NOMO-1 (cell line): ENCODE results near the gene RNU7-1.
A peak's percentile ranks its signal among the peaks of the same experiment; 100 is the strongest.

Experiments used
- DNase-seq, 2 experiments: peaks; one replicate each; lab custom pipeline; 2025; ENCODE audit not compliant: unreplicated experiment in 2 of 2; lab: John Stamatoyannopoulos, UW

RNU7-1 gene

DNA sequence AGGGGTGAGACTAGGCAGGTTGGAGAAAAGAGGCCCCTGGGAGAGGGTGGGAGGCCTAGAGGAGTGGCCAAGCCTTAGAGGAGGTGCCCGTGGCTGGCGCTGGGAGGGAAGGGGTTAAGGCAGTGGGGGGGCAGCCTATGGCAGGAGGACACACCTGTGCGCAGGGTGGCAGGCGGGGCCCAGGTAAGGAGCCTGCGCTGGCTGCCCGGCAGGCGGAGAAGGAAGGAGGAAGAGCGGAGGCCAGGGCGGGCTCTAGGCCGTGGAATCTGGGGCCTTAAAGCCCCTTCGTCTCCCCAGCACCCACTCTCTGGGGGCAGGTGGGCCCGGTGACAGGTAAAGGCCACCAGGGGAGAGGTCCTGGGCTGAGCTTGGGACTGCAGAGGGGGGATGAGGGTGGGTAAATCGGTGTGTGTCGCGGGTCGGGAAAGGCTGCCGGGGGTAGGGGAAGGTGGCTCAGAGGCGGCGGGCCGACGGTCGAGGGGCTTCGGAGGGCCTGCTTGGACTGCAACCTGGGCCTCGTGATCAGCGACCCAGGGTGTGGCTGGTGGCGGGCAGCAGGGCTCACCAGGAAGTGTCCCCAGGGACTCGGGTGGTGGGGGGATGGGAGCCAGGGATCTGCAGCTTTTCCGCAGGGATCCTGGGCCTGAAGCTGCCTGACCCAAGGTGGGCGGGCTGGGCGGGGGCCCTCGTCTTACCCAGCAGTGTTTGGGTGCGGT lies 19.6 kb downstream of the RNU7-1 start:
- DNase-seq, result no peak

DNA sequence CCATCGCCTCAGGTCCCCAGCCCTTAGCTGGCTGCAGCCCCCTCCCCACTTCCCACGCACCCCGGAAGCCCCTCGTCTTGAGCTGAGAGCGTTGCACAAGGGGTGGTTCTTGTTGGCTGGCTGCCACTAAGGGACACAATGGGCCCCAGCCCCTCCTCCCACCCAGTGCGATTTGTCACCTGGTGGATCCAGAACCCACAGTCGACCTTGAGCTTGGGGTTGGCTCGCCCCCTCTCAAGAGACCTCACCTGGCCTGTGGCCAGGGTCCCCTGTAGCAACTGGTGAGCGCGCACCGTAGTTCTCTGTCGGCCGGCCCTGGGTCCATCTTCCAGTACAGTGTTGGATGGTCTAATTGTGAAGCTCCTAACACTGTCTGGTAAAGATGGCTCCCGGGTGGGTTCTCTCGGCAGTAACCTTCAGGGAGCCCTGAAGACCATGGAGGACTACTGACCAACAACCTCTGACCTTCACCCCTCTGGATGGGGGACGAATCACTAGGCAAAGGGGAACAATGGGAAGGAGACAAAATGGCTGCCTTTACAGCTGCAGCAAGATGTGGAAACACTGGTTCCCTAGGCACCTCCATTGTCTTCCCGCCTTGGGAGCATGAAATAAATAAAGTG lies 20.3 kb downstream of the RNU7-1 start:
- no peak for DNase-seq

DNA sequence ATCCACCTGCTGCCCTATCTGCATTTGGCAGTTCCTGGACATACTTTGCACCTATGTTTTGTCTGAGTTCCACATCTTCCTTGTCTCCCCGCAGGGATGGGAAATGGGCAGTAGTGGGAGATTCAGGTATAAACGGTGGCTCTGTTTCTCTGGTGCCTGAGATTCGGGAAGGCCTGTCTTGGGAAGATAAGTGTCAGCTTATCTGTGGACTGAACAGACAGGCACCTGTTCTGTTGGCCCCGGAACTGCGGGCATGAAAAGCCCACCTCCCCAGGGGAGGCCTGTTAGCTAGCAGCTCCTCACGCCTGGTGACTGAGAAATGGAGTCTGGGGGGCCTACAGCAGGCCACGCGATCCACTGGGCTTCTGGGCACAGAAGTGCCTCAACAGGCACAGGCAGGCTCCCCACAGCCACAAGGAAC lies 21.0 kb downstream of the RNU7-1 start:
- DNase-seq, result no peak

DNA sequence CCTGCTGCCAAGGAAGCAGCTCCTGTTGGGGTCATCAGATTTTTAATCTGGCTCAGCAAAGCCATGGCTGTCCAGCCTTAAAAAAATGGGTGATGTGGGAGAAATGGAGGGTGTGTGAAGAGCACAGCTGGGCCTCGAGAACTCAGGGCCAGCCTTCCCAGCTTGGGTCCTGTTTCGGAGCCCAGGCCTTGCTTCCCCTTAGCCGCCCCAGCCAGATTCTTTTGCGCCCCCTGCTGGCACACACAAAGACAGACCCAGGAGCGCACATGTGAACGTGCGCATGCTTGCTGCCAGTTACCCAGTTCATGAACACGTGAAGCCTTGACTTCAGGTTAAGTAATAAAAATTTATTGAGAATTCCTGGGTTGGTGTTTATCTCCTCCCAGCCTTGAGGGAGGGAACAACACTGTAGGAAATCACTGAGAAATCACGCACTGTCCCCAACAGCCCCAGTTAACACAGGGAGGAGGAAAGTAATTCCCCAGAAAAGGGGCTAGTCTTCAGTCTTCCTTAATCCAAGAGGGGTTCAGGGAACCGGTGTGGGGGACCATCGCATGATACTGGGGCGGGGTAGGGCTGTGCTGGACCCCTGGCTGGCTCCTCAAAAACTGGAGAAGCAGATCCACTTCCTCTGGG lies 21.5 kb downstream of the RNU7-1 start:
- DNase-seq, result peak; percentile 73 to 86

DNA sequence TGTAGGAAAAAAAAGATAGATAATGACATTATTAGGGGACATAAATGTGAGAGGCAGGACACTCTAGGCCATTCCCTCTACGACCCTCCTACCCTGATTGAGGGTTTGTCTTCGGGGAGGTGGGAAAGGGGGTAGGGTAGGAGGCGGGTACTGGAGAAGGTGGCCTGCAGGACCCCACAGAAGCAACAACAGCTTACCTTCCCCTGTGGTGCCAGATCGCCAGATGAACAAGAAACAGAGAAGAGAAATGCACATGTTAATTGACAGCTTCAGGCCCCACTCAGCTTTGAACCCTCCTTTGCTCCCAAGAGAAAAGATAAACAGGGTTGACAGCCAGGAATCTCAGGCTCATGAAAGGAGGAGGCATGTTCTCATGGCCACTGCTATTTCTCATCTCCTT lies 22.1 kb downstream of the RNU7-1 start:
- no peak for DNase-seq

DNA sequence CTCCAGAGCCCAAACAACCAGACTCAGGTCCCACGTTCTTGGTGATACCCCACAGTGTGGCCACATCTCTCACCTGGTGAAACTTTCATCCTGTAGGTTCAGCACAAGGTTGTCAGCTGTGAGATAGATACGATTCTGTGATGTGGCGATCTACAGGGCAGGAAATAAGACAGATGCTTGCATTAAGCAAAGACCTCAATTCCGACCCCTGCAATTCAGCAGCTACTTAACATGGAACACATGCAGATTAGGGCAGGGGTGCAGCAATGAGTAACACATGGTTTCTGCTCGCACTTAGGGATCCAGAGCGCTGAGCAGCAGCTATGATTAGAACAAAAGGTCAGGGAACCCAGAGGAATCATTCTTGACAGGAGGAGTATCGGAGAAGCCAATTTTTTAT lies 22.7 kb downstream of the RNU7-1 start:
- DNase-seq, result no peak

DNA sequence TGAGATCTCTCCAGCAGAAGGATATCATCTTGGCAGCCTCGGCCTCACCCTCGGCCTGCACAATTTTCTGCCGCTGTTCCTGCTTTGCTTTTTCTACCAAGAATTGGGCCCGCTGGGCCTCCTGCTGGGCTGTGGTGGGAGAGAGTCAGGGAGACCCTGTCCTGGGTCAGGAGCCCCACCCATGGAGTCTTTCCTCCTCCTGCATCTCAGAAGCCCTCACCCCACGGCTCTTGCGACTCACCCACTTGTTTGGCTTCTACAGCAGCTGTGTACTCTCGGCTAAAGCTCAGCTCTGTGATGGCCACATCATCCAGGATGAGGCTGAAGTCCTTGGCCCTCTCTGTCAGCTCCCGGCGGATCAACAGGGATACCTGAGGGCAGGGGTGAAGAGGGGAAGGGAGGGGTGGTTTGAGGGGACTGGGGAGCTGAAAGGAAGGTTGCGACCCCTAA lies 24.1 kb downstream of the RNU7-1 start:
- no peak for DNase-seq

DNA sequence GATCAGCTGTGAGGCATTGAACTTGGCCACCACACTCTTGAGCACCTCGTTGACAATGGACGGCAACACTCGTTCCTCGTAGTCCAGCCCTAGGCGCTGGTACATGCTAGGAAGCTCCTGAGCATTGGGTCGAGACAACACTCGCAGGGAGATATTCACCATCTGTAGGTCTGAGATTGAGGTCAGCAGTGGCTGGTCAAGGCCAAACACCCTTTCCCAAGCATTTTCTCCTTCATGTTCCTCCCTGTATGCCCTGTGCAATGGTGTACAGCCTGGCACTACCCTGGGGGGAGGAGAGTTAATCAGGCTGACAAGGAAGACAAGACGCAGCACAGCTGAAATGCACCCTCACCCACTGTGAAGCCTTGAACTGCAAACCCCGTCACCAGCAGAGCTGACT lies 24.8 kb downstream of the RNU7-1 start:
- DNase-seq, result no peak

DNA sequence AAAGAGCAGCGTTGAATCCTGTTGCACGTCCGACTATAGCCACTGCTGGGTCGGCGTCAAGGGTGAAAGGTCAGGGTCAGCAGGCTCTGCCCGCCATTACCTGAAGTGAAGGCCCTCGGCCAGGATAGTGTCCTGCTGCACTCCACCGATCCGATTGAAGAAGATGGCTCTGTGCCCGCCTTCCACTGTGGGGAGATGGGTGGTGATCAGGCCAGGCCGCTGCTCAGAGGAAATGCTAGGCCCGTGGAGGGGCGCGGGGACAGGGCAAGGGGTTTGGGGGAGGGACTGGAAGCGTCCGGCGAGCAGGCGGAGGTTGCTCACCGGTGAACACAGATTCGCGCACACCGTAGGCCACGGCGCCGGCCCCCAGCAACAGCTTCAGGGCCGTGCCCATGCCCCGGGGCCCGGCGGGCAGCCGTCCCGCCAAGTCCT lies 26.5 kb downstream of the RNU7-1 start:
- DNase-seq, result no peak

DNA sequence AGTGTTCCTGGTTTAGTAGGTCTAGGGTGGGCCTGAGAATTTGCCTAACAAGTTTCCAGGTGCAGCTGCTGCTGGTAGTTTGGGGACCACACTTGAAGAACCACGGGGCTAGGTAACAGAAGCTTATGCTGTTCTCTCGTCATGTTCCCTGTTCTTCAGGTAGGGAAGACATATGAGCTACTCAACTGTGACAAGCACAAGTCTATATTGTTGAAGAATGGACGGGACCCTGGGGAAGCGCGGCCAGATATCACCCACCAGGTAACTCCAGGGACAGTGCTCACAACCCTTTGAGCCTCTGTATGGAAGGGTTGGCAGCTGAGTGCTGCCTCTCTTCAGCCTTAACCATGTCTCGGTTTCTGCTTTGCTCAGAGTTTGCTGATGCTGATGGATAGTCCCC lies 30.6 kb downstream of the RNU7-1 start:
- no peak for DNase-seq

DNA sequence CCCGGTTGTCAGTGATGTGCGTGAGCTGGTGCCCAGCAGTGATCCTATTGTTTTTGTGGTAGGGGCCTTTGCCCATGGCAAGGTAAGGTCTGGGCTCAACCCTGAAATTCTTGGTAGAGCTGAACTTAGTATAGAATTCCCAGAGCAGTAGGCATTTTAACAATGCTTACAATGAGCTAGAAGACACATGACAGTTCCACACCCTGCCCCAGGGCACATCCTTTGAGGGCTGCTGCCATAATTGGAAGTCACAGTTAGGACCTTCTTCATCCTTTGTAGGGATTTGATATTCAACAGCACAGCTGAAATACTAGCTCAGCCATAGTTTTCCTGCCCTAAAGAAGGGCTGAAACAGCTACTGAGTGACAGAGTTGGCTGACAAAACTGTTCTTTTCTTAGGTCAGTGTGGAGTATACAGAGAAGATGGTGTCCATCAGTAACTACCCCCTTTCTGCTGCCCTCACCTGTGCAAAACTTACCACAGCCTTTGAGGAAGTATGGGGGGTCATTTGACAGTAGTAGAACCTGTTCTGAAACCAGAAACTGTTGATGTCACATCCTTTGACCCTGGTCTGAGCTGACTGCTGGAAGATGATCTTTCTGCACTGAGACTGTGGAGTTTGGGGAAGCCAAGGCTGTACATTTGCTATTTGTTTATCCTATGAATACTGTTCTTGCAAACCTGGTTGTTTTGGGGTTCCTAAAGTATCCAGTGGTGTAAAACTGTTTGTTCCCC lies 31.8 kb downstream of the RNU7-1 start:
- DNase-seq, result no peak

DNA sequence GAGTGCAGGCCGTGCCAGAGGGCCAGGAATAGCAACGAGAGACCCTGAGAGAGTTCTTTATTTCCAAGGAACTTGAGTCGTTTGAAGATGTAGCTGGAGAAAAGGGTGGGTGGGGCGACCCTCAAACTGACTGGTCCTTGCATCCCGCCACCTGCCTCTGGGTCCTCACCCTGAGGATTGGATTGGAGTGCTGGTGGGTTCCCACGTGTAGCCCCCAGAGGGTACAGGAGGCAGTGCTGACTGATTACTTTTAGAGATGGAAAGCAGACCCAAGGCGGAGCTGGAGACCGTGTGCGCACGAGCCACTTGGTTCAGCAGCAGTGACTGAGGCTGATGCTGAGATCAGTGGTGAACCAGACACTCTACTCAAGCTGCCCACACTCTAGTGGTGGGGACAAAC lies 34.0 kb downstream of the RNU7-1 start:
- DNase-seq, result no peak

DNA sequence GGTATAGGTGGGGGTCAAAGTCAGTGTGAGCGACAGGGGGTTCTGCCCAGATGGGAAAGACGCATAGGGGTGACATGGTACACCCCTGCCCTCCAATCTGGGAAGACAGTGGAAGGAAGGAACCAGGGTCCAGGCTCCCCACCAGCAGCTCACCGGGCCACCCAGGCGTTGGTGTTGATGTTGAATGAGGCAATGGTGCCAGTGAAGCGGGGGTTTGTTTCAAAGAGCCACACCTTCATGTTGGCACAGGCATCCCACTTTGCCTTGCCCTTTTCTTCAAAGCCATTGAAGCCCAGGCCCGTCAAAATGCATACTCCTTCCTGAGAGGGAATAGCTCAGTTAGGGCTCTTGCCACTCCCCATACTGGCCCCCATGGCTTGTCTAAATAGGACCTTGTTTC lies 34.6 kb downstream of the RNU7-1 start:
- DNase-seq, result no peak

DNA sequence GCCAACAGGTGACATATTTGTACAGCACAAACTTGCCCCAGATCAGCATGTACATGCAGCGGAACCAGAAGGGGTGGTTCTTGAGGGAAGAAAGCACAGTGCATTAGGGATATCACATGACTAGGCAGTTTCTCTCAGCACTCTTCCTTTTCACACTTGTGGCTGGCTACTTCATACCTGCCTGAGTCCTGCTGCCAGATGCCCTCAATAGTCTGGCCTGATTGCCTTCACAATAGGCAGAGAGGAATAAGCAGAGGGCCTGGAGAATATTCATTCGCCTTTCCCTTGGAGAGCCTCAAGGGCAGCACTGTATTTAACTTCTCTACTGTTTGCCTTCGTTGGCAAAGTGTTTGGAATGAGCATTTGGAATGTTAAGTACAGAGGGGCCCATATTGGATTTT lies 35.0 kb downstream of the RNU7-1 start:
- DNase-seq, result no peak

DNA sequence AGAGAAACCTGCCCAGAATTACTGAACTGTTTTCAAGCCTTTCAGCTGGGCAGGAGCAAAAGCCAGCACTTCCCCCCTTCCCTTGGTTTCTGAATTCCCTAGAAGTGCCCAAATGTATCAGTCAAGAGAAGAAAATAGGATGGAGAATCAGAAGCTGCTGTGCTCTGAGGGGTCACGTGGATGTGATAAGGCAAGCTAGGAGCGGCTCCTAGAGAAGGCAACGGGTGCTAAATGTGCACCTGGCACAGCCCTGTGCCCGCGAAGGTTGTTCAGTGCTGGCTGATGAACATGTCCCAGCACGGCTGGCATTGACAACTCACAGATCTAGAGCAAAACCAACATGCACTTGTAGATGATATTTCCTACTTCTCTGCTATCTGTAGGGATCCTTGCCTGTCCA lies 35.4 kb downstream of the RNU7-1 start:
- DNase-seq, result no peak

DNA sequence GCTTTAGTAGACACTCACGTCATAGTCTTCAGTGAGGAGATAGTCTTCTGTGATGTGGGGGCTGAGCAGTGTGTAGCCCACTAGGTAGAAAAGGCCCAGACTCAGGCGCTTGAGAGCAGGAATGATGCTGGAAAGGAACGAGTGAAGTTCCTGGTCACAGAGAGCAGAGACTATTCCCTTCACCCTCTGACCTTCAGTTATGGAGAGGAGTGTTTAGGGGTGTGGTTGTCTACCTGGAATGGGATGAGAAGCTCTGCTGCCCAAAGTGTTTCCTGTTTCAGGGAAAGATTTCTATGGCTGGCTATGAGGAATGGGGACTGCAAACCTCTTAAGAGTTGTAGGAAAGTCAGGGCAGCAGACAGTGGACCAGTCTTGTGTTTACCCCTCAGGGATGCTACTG lies 35.8 kb downstream of the RNU7-1 start:
- DNase-seq, result no peak

DNA sequence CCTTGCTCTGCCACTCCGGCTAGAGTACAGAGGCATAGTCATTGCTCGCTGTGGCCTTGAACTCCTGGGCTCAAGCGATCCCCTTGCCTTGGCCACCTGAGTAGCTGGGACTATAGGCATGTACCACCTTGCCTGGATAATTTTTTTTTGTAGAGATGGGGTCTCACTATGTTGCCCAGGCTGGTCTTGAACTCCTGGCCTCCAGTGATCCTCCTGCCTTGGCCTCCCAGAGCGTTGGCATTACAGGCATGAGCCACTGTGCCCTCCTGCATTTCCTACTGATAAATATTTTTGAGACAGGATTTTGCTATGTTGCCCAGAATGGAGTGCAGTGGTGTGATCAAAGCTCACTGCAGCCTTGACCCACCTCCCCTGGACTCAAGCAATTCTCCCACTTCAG lies 36.5 kb downstream of the RNU7-1 start:
- no peak for DNase-seq

DNA sequence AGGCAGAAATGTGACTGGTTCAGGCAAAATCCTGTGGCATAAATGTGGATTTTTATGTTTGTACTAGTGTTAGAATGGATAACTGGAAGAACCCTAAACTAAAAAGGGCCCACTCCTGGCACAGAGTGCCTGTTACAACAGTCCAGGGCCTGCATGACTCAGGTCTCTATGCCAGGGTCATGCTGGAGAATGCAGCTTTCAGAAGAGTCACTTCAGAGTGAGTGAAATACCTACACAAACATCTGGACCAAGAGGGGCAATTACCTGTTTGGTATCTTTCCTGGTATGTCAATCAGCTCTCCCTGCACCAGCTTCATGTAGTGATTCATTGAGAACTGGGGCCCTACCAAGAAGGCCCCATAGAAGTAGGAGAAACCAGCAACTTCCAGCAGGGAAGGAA lies 37.1 kb downstream of the RNU7-1 start:
- no peak for DNase-seq

DNA sequence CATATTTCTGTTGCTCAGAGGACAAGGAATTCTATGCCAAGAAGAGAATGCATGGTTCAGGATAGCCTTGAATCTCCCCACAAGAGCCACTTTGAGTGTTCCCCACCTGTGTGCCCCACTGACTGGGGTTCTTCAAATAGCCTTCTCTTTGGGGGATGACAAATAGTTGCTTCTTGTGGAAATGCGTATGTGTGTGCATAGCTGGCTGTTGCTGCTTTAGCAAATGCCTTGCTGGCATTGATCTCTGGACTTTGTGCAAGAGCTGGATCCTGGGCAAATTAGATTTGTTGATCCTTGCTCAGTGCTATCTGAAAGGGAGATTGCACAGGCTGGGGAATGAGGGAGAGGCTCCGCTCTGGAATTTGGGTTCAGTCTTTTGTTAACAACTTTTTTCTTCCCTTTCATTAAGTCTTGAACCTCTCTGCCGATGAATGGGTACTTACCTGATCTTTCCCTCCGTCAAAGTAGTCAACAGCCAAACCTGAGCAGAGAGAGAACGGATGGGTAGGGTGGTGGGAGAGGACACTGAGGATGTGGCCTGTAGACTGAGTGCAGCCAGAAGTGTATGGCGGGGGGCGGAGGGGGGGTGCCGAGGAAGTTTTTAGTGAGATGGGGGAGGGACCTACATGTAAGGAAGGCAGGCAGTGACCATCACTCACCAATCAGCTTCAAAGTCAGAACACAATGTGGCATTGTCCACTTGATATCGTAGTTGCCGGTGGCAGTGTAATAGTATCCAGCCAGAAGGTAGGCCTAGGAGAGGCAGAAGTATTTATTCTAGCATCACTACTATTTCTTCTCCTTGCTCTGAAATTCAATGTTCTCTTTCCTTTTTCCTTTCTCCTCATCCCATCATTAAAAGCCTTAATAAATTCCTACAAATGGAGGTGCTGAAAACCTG lies 37.8 kb downstream of the RNU7-1 start:
- no peak for DNase-seq

DNA sequence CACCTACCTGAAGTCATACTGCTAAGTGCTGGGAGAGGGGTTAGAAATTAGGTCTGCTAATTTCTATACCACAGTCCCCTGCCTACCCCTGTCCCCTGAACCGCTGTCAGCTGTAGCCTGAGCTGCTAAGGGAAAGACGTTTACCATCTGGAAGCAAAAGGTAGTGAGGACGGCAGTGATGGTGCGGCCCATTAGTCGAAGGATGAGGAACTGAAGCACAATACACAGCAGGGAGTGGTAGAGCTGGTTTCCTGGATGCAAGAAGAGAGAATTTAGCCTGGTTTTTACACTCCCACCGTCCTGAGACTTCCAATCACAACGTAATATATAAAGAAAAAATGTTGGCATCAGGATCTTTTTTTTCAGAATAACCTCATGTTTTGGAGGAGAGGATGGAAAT lies 38.9 kb downstream of the RNU7-1 start:
- DNase-seq, result no peak
